Peyer's patch (tissue), 4 donors: ENCODE data around the gene ANKIB1.

ENCODE experiments used
- POLR2A ChIP-seq, 2 donors: fragments of 450-650 bp; IDR thresholded peaks; one replicate each; pipeline ENCODE4 v1.5.1; 2017; ENCODE audit warnings: antibody characterized with exemption in 2 of 2, mild to moderate bottlenecking in 2 of 2, moderate library complexity in 2 of 2
- TF ChIP-seq, protein P1 (sequence below), 6 experiments: fragments of 450-650 bp in 4 of 6; fragments of 200-600 bp in 2 of 6; sonication (generic) in 1 of 6; IDR thresholded peaks; one replicate each; pipeline ENCODE4 v1.5.1; 2017 to 2019; ENCODE audit warnings: antibody characterized with exemption in 6 of 6, mild to moderate bottlenecking in 3 of 6, moderate library complexity in 1 of 6

DNA sequence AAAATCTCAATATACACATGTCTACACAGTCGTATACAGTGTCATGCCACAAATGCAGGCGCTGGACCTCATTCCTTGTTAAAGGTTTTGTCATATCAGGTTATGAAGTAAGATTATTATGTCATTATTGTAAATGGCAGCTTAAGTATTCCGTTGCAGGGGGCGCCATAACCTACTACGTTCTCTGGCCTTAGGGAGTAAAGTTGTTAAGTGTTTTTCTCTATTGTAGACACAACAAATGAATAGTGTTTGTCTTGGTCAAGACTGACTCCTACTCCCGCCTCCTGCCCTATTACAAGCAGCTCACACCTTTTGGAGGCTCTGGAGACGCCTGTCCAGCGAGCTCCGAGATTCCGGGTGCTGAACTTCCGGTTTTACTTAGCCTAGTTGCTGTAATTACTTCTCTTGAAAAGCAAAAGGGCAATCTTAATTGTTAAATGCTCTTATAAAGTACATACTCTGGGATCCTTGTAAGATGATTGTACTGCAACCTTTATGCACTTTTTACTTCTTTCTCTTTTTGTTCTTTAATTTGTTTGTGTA is 202.5 kb downstream of the ANKIB1 start:
- TF ChIP-seq, protein P1, sequence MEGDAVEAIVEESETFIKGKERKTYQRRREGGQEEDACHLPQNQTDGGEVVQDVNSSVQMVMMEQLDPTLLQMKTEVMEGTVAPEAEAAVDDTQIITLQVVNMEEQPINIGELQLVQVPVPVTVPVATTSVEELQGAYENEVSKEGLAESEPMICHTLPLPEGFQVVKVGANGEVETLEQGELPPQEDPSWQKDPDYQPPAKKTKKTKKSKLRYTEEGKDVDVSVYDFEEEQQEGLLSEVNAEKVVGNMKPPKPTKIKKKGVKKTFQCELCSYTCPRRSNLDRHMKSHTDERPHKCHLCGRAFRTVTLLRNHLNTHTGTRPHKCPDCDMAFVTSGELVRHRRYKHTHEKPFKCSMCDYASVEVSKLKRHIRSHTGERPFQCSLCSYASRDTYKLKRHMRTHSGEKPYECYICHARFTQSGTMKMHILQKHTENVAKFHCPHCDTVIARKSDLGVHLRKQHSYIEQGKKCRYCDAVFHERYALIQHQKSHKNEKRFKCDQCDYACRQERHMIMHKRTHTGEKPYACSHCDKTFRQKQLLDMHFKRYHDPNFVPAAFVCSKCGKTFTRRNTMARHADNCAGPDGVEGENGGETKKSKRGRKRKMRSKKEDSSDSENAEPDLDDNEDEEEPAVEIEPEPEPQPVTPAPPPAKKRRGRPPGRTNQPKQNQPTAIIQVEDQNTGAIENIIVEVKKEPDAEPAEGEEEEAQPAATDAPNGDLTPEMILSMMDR (IDR thresholded peaks at IDR 0.05), result peak in 5 of 6 experiments; percentile 22 to 56 (median 44)
- TF ChIP-seq POLR2A (IDR thresholded peaks at IDR 0.05), result no peak
